ENCODE data around the gene CNOT11. TPM values are rescaled to one million over a fixed set of nuclear protein-coding genes. Genes with fewer than 3 reads are reported as not detected.

The CNOT11 gene
- total and polyA plus RNA-seq, 2 of the 13 experiments (the other 11 are each of a cell fraction or from before 2014, with no cell fraction given) = 114 to 209 TPM

DNA sequence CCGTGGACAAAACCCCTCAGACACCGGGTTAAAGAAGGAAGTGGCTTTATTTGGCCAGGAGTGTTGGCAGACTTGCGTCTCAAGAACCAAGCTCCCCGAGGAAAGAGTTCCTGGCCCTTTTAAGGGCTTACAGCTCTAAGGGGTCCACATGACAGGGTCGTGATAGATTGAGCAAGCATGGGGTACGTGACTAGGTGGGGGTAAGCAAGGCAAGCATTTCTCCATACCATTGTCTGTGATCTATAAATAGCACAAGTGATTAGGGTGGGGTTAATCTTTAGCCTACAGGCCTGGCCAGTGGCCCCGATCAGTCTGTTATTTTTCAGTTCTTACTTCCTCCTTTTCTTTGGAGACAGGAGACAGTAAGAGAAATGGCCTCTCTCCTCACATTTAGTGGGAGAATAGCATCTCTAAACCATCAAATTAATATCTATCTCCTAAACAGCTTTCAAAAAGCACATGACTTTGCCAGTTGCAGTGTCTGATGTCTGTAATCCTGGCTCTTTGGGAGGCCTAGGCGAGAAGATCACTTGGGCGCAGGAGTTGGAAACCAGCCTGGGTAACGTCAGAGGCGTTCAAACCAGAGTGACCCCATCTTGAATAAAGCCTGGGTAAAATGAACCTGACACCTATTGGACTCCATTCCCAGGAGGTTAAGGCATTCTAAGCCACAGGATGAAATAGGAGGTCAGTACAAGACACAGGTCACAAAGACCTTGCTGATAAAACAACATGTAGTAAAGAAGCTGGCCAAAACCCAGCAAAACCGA, 18.3 kb upstream of the CNOT11 start (continued):
- TF ChIP-seq NONO (IDR thresholded peaks at IDR 0.05) = no peak
- TF ChIP-seq NONO (CRISPR knock-in tag; conservative IDR thresholded peaks at IDR 0.05) = no peak
- no peak for TF ChIP-seq STAG1 (CRISPR knock-in tag; IDR thresholded peaks at IDR 0.05)
- TF ChIP-seq, protein P1, sequence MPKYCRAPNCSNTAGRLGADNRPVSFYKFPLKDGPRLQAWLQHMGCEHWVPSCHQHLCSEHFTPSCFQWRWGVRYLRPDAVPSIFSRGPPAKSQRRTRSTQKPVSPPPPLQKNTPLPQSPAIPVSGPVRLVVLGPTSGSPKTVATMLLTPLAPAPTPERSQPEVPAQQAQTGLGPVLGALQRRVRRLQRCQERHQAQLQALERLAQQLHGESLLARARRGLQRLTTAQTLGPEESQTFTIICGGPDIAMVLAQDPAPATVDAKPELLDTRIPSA (CRISPR knock-in tag; IDR thresholded peaks at IDR 0.05; ENCODE audit: borderline replicate concordance) = no peak
- TF ChIP-seq ZSCAN30 (CRISPR knock-in tag; IDR thresholded peaks at IDR 0.05) = no peak
- TF ChIP-seq CHD2 (IDR thresholded peaks at IDR 0.05; ENCODE audit: low read depth, low read length) = no peak
- no peak for TF ChIP-seq ZBTB42 (CRISPR knock-in tag; IDR thresholded peaks at IDR 0.05)
- TF ChIP-seq, protein P2, sequence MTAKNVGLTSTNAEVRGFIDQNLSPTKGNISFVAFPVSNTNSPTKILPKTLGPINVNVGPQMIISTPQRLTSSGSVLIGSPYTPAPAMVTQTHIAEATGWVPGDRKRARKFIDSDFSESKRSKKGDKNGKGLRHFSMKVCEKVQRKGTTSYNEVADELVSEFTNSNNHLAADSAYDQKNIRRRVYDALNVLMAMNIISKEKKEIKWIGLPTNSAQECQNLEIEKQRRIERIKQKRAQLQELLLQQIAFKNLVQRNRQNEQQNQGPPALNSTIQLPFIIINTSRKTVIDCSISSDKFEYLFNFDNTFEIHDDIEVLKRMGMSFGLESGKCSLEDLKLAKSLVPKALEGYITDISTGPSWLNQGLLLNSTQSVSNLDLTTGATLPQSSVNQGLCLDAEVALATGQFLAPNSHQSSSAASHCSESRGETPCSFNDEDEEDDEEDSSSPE (CRISPR knock-in tag; IDR thresholded peaks at IDR 0.05) = no peak
- TF ChIP-seq, protein P3, sequence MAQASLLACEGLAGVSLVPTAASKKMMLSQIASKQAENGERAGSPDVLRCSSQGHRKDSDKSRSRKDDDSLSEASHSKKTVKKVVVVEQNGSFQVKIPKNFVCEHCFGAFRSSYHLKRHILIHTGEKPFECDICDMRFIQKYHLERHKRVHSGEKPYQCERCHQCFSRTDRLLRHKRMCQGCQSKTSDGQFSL (CRISPR knock-in tag; IDR thresholded peaks at IDR 0.05) = no peak
- peak; percentile 65; the same call in 1 of the 2 replicates for TF ChIP-seq HMG20A (CRISPR knock-in tag; IDR thresholded peaks at IDR 0.05; ENCODE audit: borderline replicate concordance)
- TF ChIP-seq YEATS4 (CRISPR knock-in tag; IDR thresholded peaks at IDR 0.05; ENCODE audit: borderline replicate concordance) = no peak
- TF ChIP-seq, protein P4, sequence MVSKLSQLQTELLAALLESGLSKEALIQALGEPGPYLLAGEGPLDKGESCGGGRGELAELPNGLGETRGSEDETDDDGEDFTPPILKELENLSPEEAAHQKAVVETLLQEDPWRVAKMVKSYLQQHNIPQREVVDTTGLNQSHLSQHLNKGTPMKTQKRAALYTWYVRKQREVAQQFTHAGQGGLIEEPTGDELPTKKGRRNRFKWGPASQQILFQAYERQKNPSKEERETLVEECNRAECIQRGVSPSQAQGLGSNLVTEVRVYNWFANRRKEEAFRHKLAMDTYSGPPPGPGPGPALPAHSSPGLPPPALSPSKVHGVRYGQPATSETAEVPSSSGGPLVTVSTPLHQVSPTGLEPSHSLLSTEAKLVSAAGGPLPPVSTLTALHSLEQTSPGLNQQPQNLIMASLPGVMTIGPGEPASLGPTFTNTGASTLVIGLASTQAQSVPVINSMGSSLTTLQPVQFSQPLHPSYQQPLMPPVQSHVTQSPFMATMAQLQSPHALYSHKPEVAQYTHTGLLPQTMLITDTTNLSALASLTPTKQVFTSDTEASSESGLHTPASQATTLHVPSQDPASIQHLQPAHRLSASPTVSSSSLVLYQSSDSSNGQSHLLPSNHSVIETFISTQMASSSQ (IDR thresholded peaks at IDR 0.05; ENCODE audit: low read depth) = peak; percentile 93
- TF ChIP-seq, protein P4 (CRISPR knock-in tag; IDR thresholded peaks at IDR 0.05; ENCODE audit: borderline replicate concordance) = peak; percentile 90
- TF ChIP-seq FOXK2 (IDR thresholded peaks at IDR 0.05) = no peak
- no peak for TF ChIP-seq ZFP1 (CRISPR knock-in tag; IDR thresholded peaks at IDR 0.05)
- TF ChIP-seq ZNF354B (CRISPR knock-in tag; IDR thresholded peaks at IDR 0.05) = no peak
- no peak for TF ChIP-seq SYNCRIP (IDR thresholded peaks at IDR 0.05; ENCODE audit: insufficient read depth, low read depth, low read length)
- TF ChIP-seq SNAPC2 (CRISPR knock-in tag; IDR thresholded peaks at IDR 0.05) = no peak
- TF ChIP-seq ZNF343 (CRISPR knock-in tag; IDR thresholded peaks at IDR 0.05) = no peak
- TF ChIP-seq ZNF570 (CRISPR knock-in tag; IDR thresholded peaks at IDR 0.05; ENCODE audit: borderline replicate concordance) = no peak
- TF ChIP-seq HNF4A (CRISPR knock-in tag; IDR thresholded peaks at IDR 0.05) = peak; percentile 23; the same call in 1 of the 2 replicates
- 0 out of 2 replicates have a peak, but pooled peaks have one; percentile 28 for TF ChIP-seq GABPB1 (CRISPR knock-in tag; IDR thresholded peaks at IDR 0.05)
- no peak for TF ChIP-seq ZNF138 (CRISPR knock-in tag; IDR thresholded peaks at IDR 0.05; ENCODE audit: low read depth)
- no peak for TF ChIP-seq PHF5A (CRISPR knock-in tag; IDR thresholded peaks at IDR 0.05; ENCODE audit: low read depth, unreplicated experiment)
- TF ChIP-seq NR2F1 (CRISPR knock-in tag; IDR thresholded peaks at IDR 0.05) = peak in 1 of 2 experiments; percentile 14; a peak in 1 of 4 replicates
- TF ChIP-seq ELF3 (CRISPR knock-in tag; IDR thresholded peaks at IDR 0.05) = peak; percentile 100
- TF ChIP-seq KDM1A (CRISPR knock-in tag; IDR thresholded peaks at IDR 0.05) = no peak

Measured in HepG2 (cell line).